GM06990 (cell line): ENCODE data around the gene TSPAN9.

Source experiments
- DNase-seq: peaks from one replicate; pipeline ENCODE4 v3.0.0-alpha.2; 2011; ENCODE audit not compliant: insufficient read length; ENCODE audit errors: extremely low read depth
- H3K27me3 ChIP-seq: replicated peaks from 2 replicates; pipeline ENCODE4 v1.6.0; 2011; ENCODE audit warnings: low read length; ENCODE audit not compliant: control insufficient read depth, insufficient read depth
- H3K36me3 ChIP-seq: 2 replicates; pipeline ENCODE4 v1.5.1; 2011; ENCODE audit warnings: low read length; ENCODE audit not compliant: control insufficient read depth, insufficient read depth
- H3K4me3 ChIP-seq: replicated peaks from 2 replicates; pipeline ENCODE4 v1.5.1; 2011; ENCODE audit warnings: low read depth, mild to moderate bottlenecking, control low read depth, low read length
- TF ChIP-seq, protein P1 (sequence below): IDR thresholded peaks from 2 replicates; pipeline ENCODE4 v1.5.1; 2011; ENCODE audit warnings: low read length, control low read depth, mild to moderate bottlenecking, inconsistent platforms; ENCODE audit not compliant: insufficient read depth, poor library complexity, severe bottlenecking

TSPAN9 gene

DNA sequence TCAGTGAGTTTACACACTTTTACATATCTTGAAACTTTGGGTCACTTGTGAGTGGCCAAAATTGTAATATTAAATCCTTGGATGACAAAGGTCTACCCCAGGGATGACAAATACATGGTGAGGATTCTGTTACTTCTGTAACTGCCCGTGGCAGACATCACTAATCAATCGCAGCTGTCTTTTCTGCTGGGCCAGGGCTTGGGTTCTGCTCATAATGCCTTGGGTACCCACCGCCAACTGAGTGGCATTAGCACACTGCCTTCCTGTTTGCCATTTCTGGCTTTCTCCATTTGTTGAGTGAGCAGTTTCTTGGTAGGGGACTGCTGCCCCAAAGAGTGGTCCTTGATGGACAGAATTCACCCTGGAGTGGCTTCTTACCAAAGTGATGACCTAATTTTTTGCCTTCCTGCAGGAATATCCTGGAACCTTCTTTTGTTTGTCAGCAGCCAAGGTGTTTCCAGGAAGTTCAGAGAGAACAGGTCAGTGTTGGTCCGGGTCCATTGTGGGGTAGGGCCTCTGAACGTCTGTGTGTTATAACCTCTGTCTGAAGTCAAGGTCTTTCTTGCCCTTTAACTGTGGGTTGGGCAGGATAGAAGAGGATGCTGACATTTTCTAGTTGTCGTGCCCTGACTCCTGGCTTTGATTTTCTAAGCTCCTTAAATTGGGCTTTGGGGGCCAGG lies 6.2 kb downstream of the TSPAN9 start:
- H3K4me3 ChIP-seq: no peak overlapping the region
- no peaks in the 10 kb centered on the region for H3K27me3 ChIP-seq
- TF ChIP-seq, protein P1, sequence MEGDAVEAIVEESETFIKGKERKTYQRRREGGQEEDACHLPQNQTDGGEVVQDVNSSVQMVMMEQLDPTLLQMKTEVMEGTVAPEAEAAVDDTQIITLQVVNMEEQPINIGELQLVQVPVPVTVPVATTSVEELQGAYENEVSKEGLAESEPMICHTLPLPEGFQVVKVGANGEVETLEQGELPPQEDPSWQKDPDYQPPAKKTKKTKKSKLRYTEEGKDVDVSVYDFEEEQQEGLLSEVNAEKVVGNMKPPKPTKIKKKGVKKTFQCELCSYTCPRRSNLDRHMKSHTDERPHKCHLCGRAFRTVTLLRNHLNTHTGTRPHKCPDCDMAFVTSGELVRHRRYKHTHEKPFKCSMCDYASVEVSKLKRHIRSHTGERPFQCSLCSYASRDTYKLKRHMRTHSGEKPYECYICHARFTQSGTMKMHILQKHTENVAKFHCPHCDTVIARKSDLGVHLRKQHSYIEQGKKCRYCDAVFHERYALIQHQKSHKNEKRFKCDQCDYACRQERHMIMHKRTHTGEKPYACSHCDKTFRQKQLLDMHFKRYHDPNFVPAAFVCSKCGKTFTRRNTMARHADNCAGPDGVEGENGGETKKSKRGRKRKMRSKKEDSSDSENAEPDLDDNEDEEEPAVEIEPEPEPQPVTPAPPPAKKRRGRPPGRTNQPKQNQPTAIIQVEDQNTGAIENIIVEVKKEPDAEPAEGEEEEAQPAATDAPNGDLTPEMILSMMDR: no peak
- DNase-seq: no peak
- H3K36me3 ChIP-seq: no peaks in the 10 kb centered on the region

DNA sequence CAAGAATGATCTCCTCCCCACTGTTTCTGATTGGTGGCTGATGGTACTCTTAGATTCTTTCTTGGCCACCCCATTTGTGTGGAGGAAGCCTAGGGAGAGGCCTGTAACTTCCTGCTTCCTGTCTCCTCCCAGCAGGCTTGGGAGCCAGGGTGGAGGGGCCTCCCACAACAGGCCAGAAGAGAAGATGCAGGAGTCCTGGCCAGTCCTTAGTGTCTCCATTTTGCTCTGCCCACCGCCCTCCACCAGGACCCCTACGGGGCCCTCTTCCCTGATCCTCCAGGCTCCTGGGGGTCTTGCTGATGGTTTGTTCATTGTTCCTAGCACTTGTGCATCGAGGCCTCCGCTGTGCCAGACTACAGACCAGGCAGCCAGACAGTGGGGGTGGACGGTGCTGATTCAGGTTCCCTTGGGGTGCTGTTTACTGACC lies 6.8 kb downstream of the TSPAN9 start:
- TF ChIP-seq, protein P1: no peak
- Histone ChIP-seq H3K27me3 (no peaks in the 10 kb centered on the region), H3K4me3 (no peak overlapping the region), H3K36me3 (no peaks in the 10 kb centered on the region)
- DNase-seq: no peak

DNA sequence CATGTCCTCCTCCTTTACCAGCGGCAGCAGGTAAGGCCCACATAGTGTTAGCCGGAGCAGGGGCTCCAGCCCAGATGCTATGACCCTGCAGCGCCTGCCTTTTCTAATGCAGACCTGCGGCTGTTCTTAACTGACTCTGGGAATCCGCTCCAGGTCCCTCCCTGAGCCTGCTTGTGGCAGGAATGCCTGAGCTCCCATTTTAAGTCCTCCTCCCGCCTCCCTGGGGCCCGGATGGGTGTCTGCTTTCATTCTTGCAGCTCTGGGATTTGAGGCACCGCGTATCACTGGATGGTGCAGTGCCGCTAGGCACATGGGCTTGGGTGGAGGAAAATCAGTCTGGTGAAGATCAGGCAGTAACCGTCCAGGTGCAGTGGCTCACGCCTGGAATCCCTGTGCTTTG lies 7.6 kb downstream of the TSPAN9 start:
- Histone ChIP-seq H3K4me3 (no peak overlapping the region), H3K27me3 (no peaks in the 10 kb centered on the region), H3K36me3 (no peaks in the 10 kb centered on the region)
- no peak for DNase-seq
- TF ChIP-seq, protein P1: no peak

DNA sequence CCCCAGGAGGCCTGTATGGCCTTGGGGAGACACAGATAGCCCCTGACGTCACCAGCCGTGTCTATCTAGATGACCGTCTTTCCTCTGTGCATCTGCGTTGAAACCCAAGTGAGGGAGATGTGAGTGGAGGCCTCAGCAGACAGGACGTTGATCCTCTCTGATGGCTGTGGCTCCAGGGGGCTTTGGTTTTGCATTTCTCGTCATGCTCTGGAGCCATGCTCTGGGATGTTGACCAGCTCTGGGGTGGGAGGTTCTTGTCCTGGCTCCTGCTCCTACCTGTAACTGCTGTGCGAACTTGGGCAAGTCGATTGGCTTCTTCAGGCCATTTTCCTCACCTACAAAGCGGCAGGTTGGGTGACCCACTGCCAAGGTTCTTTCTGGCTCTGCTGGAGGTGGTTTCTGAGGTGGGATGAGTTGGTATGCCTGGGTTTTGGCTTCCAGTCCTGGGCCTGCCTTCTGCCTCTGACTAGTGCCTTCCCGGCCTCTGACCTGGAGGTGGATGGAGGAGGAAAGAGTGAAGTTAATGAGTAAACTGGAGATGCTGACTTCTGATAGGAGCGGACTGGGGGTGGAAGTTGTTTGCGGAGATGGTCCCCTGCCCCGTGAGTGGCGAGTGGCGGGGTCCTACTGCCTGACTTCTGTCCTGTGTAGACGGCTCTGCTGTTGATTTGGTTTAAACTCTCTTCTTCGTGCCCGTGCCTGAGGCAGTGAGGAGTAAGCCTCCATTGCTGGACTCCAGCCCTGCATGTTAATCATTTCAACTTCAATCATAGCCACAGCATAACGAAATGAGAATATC lies 8.4 kb downstream of the TSPAN9 start:
- DNase-seq: no peak
- H3K36me3 ChIP-seq: no peaks in the 10 kb centered on the region
- no peak overlapping the region for H3K4me3 ChIP-seq
- TF ChIP-seq, protein P1: no peak
- H3K27me3 ChIP-seq: no peaks in the 10 kb centered on the region

DNA sequence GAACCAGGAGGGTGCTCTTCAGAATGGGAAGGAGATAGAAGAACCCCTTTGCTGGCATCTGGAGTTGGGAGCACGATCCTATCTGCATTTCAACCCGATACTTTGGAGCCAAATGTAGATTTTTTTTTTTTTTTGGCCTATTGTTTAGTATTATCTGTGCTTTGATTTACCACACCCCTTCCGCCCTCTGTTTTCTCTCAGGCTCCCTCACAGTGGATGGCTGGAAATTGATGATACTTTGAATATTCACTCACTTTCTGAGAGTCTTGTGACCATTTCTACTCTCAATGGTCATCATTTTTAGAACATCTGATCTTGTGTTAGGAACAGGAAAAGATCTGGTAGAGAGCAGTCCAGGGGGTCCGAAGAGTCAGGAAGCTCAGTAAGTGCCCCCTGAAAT lies 9.0 kb downstream of the TSPAN9 start:
- H3K27me3 ChIP-seq: no peaks in the 10 kb centered on the region
- H3K36me3 ChIP-seq: no peaks in the 10 kb centered on the region
- H3K4me3 ChIP-seq: no peak overlapping the region
- no peak for DNase-seq
- TF ChIP-seq, protein P1: no peak
